ACHN (cell line): ENCODE data around the gene CDCA3.

Experiments
- DNase-seq: peaks from one replicate; pipeline ENCODE4 v3.0.0-alpha.2; 2015
- in situ Hi-C: cut with HindIII; loops from 2 replicates; pipeline ENCODE4 v1.10.0; 2017; ENCODE audit warnings: low sequenced_read_pairs, low pct_ligation_motif_present, low pct_unique_long_range_greater_than_20kb

Gene CDCA3

GRCh38 chr12:6799147-6799546 lies 51.9 kb downstream of the CDCA3 start:
- in situ Hi-C loops: no loop called here
- no peak for DNase-seq
